Right lobe of liver (tissue), 6 donors: ENCODE measurements around the gene GALNT8. TPM values are rescaled to one million over a fixed set of nuclear protein-coding genes. Genes with fewer than 3 reads are reported as not detected.

Source experiments
- ATAC-seq, 4 donors: fragments of 200-7000 bp; cut with Tn5 transposase; one replicate each; pipeline ENCODE4 v1.9.1; 2020; ENCODE audit warnings: mild to moderate bottlenecking in 4 of 4, moderate library complexity in 4 of 4
- DNase-seq, 3 donors: peaks; one replicate each; pipeline ENCODE4 v3.0.0-alpha.2; 2020
- H3K27ac ChIP-seq, 3 donors: fragments of 200-600 bp; one replicate each; pipeline ENCODE4 v1.8.0; 2022
- H3K27me3 ChIP-seq, 2 donors: fragments of 200-600 bp; one replicate each; pipeline ENCODE4 v1.8.0; 2022
- H3K36me3 ChIP-seq, 4 donors: fragments of 200-600 bp; sonication (generic) in 1 of 4; one replicate each; pipeline versions ENCODE4 v1.5.1 to v1.8.0; 2017 to 2022; ENCODE audit warnings: control low read depth in 1 of 4
- H3K4me1 ChIP-seq, 4 donors: fragments of 200-600 bp; sonication (generic) in 1 of 4; one replicate each; pipeline versions ENCODE4 v1.5.1 to v1.8.0; 2017 to 2022; ENCODE audit warnings: control low read depth in 1 of 4
- H3K4me3 ChIP-seq, 3 donors: fragments of 200-600 bp; one replicate each; pipeline ENCODE4 v1.8.0; 2022
- H3K9me3 ChIP-seq, 4 donors: fragments of 200-600 bp; sonication (generic) in 1 of 4; one replicate each; pipeline versions ENCODE4 v1.5.1 to v1.8.0; 2017 to 2022; ENCODE audit warnings: control low read depth in 1 of 4
- CTCF ChIP-seq, 4 donors: fragments of 200-600 bp in 3 of 4; fragments of 450-650 bp in 1 of 4; IDR thresholded peaks; one replicate each; pipeline versions ENCODE4 v1.5.1 to v1.8.0; 2016 to 2022; ENCODE audit warnings: antibody characterized with exemption in 4 of 4, mild to moderate bottlenecking in 2 of 4
- POLR2A ChIP-seq: fragments of 450-650 bp; IDR thresholded peaks from one replicate; pipeline ENCODE4 v1.6.1; 2017; ENCODE audit warnings: antibody characterized with exemption, mild to moderate bottlenecking
- WGBS: methylation state at CpG from one replicate; pipeline ENCODE4 v1.1.6; 2018; ENCODE audit warnings: low coverage, low lambda C conversion rate; ENCODE audit not compliant: insufficient coverage; ENCODE audit errors: missing lambda C conversion rate; 5-methylcytosine and 5-hydroxymethylcytosine counted together
- intact Hi-C, 2 donors: fragments of 100-400 bp; cut with DNase I; formaldehyde crosslinking; loops; one replicate each; pipeline versions ENCODE4 v1.11.2 to v1.14.1; 2022
- total RNA-seq, 6 experiments: library from RNA; depleted of rRNA in 2 of 6; stranded (reverse); fragments of >200 nt in 2 of 6; fragmentation: NEBNext Ultra II Directional in 3 of 6; extraction: Animal tissue kit (Norgen Biotek cat#: 25700) in 3 of 6; gene quantifications; one replicate each; pipeline versions ENCODE4 v1.1.0 to v1.2.4, GENCODE V29; 2016 to 2023
- donor health status: DM: no; HTN: yes; CAD: no.
- donor health status: DM: no; HTN: no; CAD: no.
- donor health status: DM: no; HTN: no; CAD: no.
- donor health status: DM: no; HTN: yes; CAD: no.
- donor health status: DM: no; HTN: yes; CAD: no.

GALNT8 gene
- total RNA-seq, 6 experiments from 2014 or later: 0.09 to 0.37 (median 0.11) TPM; not detected in 2

GRCh38 chr12:4690760-4691159 is 29.4 kb upstream of the GALNT8 start:
- WGBS: 84% methylated on average over 5 of the region's 5 CpGs

DNA sequence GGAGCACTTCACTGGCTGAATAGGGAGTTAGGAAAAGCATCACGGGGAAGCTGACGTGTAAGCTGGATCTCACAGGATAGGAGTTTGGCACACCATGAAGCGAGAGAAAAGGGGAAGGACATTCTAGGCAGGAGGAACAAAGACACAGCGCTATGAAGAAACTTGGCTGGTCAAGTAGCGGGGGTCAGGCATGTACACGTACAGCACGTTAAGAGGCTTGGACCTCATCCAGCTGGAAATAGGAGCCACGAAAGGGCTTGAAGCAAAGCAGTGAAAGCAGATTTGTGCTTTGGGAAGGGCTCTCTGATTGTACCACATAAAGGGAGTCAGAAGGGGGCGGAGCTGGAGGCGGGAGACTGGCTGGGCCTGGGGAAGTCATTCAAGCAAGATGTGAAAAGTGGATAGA is 19.6 kb upstream of the GALNT8 start:
- H3K4me1 ChIP-seq: no peaks in the 10 kb centered on the region
- TF ChIP-seq POLR2A (no peak), CTCF (IDR thresholded peaks at IDR 0.05) (no peak)
- H3K9me3 ChIP-seq: no peaks in the 10 kb centered on the region
- no peak for ATAC-seq
- no peaks in the 10 kb centered on the region for H3K27me3 ChIP-seq
- H3K36me3 ChIP-seq: no peaks in the 10 kb centered on the region
- 68% methylated on average over 8 of the region's 10 CpGs for WGBS
- intact Hi-C loops: no loop called here
- no peak for DNase-seq
- no peak overlapping the region for H3K27ac ChIP-seq
- H3K4me3 ChIP-seq: no peak overlapping the region

More at GRCh38 chr12:4690760-4691159, 29.4 kb upstream of the GALNT8 start:
- no peak overlapping the region for H3K4me3 ChIP-seq
- ATAC-seq (no peak), DNase-seq (no peak)
- intact Hi-C loops: no loop called here
- no peaks in the 10 kb centered on the region for H3K4me1 ChIP-seq
- H3K9me3 ChIP-seq: no peaks in the 10 kb centered on the region
- no peak overlapping the region for H3K27ac ChIP-seq
- no peak for TF ChIP-seq POLR2A
- TF ChIP-seq CTCF (IDR thresholded peaks at IDR 0.05): no peak
- no peaks in the 10 kb centered on the region for H3K27me3 ChIP-seq
- peaks cover 0 to 16% (median 5%) of the 10 kb centered on the region in 4 donors for H3K36me3 ChIP-seq

- H3K27ac ChIP-seq: no peak overlapping the region
- no peak overlapping the region for H3K4me3 ChIP-seq
- H3K27me3 ChIP-seq: no peaks in the 10 kb centered on the region
- intact Hi-C loops: no loop called here
- H3K4me1 ChIP-seq: peaks cover 0 to 3% (median 0%) of the 10 kb centered on the region in 4 donors
- TF ChIP-seq POLR2A (no peak), CTCF (IDR thresholded peaks at IDR 0.05) (no peak)
- H3K9me3 ChIP-seq: no peaks in the 10 kb centered on the region
- WGBS: 77% methylated on average over 5 of the region's 8 CpGs
- no peak for DNase-seq
- ATAC-seq: no peak
- no peaks in the 10 kb centered on the region for H3K36me3 ChIP-seq
Observed at GRCh38 chr12:4701395-4702190, 18.6 kb upstream of the GALNT8 start.

DNA sequence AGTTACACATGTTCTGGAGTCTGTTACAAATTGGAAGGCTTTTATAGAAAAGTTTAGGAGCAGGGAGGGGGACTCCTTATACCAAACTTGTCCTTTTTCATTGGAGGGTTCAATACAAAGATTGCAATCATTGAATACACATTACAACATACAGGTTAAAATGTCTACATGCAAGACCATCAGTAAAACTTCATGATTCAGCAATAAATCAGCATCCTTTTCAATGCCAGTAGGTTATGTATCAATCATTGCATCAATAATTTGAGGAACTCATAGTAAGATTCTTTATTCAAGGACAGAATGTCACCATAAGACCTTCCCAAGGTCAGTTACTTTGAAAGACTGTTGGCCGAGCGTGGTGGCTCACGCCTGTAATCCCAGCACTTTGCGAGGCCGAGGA is 16.5 kb upstream of the GALNT8 start:
- DNase-seq (no peak), ATAC-seq (no peak)
- no peak overlapping the region for H3K4me3 ChIP-seq
- H3K27ac ChIP-seq: no peak overlapping the region
- peaks cover 0 to 9% (median 4%) of the 10 kb centered on the region in 4 donors for H3K4me1 ChIP-seq
- H3K36me3 ChIP-seq: no peaks in the 10 kb centered on the region
- intact Hi-C loops: no loop called here
- WGBS: 80% methylated on average over 5 of the region's 5 CpGs
- no peak for TF ChIP-seq POLR2A
- no peak for TF ChIP-seq CTCF (IDR thresholded peaks at IDR 0.05)
- H3K9me3 ChIP-seq: no peaks in the 10 kb centered on the region
- no peaks in the 10 kb centered on the region for H3K27me3 ChIP-seq
